Measurements from ENCODE around the gene CARD19. TPM values are rescaled to one million over a fixed set of nuclear protein-coding genes. Genes with fewer than 3 reads are reported as not detected.

CARD19 gene
- total and polyA plus RNA-seq, 9 of the 15 experiments (the other 6 are each of a cell fraction or from before 2014, with no cell fraction given), result 0.90 to 34.9 (median 14.6) TPM

- TF ChIP-seq ASH1L (IDR thresholded peaks at IDR 0.05; ENCODE audit: borderline replicate concordance, low read depth, partially characterized antibody) (no peak), CC2D1A (IDR thresholded peaks at IDR 0.05) (no peak), MEF2A (IDR thresholded peaks at IDR 0.05; ENCODE audit: control insufficient read depth, low read depth, low read length) (no peak), PHF20 (IDR thresholded peaks at IDR 0.05; ENCODE audit: partially characterized antibody) (no peak), ETV6 (IDR thresholded peaks at IDR 0.05; ENCODE audit: borderline replicate concordance in 1 of 2, low read depth in 2 of 2, low read length in 1 of 2) (no peak), ETV6 (CRISPR knock-in tag; IDR thresholded peaks at IDR 0.05; ENCODE audit: borderline replicate concordance) (no peak), NR2C2 (CRISPR knock-in tag; IDR thresholded peaks at IDR 0.05) (peak; percentile 78; the same call in 1 of the 2 replicates), NR2C2 (tag; IDR thresholded peaks at IDR 0.05) (peak; percentile 70; the same call in 1 of the 2 replicates), EP300 (IDR thresholded peaks at IDR 0.05; ENCODE audit: low read length) (no peak), SMAD2 (IDR thresholded peaks at IDR 0.05; ENCODE audit: low read depth, low read length) (no peak), ZNF146 (CRISPR knock-in tag; IDR thresholded peaks at IDR 0.05; ENCODE audit: unreplicated experiment) (no peak), TOE1 (IDR thresholded peaks at IDR 0.05; ENCODE audit: borderline replicate concordance) (no peak), TOE1 (CRISPR knock-in tag; IDR thresholded peaks at IDR 0.05; ENCODE audit: borderline replicate concordance, low read depth) (no peak), ZNF561 (CRISPR knock-in tag; conservative IDR thresholded peaks at IDR 0.05) (no peak), PKNOX1 (IDR thresholded peaks at IDR 0.05) (peak; percentile 80), ZFX (CRISPR knock-in tag; IDR thresholded peaks at IDR 0.05) (no peak), MXI1 (IDR thresholded peaks at IDR 0.05; ENCODE audit: low read depth, low read length) (no peak), ILF3 (IDR thresholded peaks at IDR 0.05; ENCODE audit: borderline replicate concordance) (no peak), NEUROD1 (IDR thresholded peaks at IDR 0.05; ENCODE audit: borderline replicate concordance, low read depth, low read length, partially characterized antibody) (no peak), SMARCB1 (IDR thresholded peaks at IDR 0.05; ENCODE audit: insufficient read length, low read depth) (no peak)
Measured at GRCh38 chr9:93086447-93087224, 9.4 kb upstream of the CARD19 start (continued).

All from K562 (cell line).